Stimulated activated CD4-positive, alpha-beta T cell treated with anti-CD3 and anti-CD28 coated beads, Interleukin-1b, Interleukin-23, amount 100 ng/mL, for 48 hours (primary cell): ENCODE measurements around the gene ACRBP.
A peak's percentile ranks its signal among the peaks of the same experiment; 100 is the strongest.

Experiments used
- DNase-seq: peaks from one replicate; pipeline ENCODE4 v3.0.0-alpha.2; 2020

Gene ACRBP

DNA sequence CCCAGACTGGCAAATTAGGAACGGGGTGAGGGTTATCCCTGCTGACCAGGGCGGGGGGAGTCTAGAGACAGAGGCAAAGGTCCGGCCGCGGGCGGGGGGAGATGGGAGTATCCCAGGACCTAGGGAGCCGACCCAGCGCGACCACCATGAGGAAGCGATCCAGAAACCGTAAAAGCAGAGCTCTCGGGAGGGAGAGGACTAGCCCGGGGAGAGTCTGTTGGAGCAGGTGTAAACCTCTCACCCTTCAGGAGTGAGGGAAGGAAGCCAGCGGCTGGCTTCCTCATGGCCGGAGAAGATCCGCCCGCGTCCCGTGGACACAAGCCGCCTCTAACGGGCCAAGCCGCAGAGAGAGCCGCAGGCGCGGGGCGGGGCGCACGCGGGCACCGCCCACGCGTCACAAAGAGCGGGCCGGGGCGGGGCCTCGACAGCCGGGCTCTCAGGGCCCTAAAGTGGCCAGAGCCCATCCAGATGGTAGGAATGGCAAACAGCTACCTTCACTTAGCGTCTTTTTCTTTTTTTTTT, at the start of gene ACRBP:
ACRBP (minus strand) TSS at position 350 of the 522 bp plus-strand sequence; CDS start at position 284, 66 bp downstream.
- DNase-seq = no peak

DNA sequence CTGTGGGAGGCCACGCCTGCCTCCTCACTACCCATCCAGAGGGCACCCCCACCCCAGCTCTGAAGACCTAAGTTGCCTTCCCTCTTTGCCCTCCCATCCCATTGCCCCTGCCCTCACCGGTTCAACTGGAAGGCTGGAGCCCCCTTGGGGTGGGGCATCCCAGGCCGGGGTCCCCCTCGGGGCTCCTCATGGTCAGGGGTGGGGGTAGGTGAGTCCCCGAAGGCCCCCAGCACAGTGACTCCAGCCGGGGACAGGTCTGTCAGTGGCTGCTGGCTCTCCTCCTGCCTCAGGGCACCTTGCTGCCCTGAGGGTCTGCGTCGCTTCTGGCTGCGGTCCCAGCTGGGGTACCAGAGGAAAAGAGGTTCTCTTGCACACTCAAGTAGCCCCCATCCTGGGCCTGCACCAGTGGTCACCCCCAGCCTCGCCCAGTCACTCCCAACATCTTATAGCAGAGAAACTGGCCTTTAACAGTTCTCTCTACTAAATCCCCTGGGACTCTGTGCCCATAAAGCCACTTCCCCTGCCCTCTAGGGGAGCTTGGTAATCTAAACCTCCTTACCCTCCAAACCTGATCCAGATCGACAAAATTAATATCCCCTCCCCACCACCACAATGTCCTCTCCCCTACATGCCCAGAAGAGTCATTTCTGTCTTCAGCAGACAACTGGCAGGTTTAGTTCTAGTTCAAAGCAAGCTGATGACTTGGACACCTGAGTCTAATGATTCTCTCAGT, 48.2 kb upstream of the ACRBP start:
- no peak for DNase-seq

DNA sequence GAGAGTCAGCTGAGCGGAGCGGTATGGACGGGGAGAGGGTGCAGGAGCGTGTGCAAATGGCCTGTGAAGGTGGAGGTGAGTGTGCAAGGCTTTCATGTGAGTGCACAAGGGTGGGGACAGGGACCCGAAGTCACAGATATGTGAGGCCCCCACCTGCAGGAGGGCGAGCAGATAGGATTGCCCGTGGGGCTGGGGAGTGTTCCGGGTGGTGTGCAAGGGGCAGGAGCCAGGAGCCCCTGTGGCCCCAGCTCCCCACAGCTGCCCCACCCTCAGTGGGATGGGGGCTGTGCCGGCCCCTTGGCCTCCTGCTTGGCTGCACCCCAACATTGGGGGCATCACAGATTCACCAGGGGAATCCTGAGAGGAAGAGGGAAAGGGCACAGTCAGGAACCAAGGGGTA, 47.5 kb upstream of the ACRBP start:
- no peak for DNase-seq

DNA sequence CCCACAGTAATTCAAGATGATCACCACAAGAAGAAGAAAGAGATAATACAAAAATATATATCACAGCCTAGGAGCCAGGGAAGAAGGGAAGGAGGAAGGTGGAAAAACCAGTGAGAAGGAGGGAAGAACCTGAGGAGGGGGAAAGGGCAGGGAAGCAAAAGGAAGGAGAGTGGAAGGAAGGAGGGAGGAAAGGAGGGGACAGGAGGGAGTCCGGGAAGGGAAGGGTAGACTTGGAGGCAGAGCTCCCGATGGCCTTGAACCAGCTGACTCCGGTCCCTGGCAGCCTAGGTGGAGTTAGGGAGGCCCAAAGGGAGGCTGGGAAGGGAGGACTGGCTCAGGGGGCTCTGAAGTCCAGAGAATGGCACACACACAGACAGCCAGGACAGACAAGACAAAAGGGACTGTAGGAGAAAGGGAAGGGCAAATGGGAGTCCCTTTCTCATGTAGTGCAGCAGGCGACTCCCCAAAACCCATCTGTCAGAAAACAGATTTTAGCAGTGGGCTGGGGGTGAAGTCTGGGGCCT, 46.7 kb upstream of the ACRBP start:
- DNase-seq = no peak

DNA sequence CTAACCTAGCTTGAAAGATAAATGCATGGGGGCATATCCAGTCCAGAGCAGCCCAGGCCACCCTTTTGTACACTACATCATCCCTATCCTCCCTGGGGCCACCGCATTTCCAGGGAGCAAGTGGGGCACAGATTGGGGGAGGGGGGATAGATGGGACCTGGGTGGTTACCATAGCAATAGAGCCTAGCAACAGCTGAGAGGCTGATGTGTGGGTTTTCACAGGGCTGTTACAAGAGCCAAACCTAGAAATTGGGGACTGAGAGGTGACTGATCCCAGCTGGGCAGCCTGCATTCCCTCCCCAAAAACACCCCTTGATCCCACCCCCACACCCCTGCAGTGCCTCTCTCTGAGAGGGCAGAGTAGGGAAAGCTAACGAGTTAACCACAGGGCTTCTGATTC, 45.7 kb upstream of the ACRBP start:
- no peak for DNase-seq

GRCh38 chr12:6691473-6691872, 44.2 kb upstream of the ACRBP start:
- DNase-seq = no peak

DNA sequence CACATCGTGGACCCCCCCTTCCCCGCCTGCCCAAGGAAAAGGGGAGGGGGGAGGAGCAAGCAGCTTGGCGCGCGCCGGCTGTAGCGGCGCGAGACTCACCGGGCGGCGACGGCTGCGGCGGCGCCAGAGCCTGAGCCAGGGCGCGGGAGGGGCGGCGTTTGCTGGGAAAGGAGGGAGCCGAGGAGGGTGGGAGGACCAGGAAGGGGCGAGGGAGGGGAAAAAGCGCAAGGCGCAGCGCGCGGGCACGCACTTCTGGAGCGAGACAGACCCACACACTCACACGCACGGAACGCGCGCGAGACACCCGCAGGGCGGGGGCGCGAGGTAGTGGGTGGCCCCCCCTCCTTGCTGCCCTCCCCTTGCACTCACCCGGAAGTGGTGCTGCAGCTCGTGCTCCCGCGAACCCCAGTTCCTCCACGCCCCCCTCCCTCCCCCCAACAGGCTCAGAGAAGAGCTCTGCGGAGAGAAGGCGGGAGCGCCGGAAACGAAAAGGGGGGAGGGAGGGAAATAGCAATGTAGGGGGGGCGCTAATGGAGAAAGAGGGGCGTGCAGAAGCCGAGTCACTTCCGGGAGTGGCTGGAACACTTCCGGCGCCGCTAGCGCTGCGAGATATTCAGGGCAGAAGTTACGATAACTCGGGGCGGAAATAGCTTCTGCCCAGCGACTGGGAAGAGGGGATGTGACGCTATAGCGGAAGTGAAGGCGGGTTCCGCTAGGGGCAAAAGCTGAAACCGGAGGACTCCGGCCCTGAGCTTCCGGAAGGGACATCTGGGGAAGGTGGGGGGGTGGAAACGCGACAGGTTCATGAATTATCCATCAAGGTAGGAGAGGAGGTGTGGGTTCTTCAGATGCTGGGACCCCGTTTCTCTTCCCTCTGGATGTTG, 42.0 kb upstream of the ACRBP start, which contains the start of gene ZNF384:
ZNF384 (minus strand) TSS at position 377 of the 884 bp plus-strand sequence. CDS start 9,855 bp downstream, outside the sequence.
- DNase-seq = peak; percentile 96

DNA sequence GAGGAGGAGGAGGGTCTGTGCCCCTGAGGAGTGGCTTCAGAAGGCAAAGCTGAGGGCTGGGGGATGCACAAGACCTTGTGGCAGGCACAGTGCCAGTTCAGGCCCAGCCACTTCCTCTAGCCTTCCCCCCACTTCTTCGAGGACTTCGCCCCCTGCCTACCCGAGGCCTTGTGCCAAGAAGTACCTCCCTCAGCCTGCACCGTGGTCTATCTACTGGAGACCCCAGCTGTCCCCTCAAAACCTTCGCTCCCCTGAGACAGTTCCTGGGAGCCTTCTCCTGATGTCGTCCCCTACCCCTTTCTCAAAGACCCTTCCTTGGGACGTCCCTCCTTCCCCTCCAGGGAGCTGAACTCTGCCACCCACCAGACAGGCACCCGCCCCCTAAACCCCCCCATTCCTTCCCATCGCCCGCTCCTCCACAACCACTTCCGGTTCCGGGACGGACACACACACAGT, 41.3 kb upstream of the ACRBP start:
- peak; percentile 33 for DNase-seq

- no peak for DNase-seq
Observed at GRCh38 chr12:6685814-6686213, 38.6 kb upstream of the ACRBP start.

- DNase-seq = peak; percentile 50
Observed at GRCh38 chr12:6684609-6685008, 37.4 kb upstream of the ACRBP start.

DNA sequence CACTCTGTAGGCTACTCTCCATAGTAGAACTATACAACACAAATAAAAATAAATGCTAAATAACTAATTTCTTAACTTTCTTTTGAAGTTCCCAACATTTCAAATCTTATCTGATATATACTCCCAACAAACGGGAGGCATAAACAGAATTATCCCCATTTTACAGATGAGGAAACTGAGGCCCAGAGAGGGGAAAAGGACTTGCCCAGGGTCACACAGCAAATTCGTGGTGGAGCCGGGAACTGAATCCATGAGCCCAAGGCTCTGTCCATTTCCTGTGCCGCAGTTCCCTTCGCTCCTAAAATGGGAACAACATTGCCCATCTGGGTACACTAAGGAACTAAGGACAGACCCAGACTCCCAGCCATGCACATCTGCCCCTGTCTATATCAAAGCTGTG, 29.7 kb upstream of the ACRBP start:
- no peak for DNase-seq

- no peak for DNase-seq
Observed at GRCh38 chr12:6672143-6672542, 24.9 kb upstream of the ACRBP start.

- no peak for DNase-seq
Observed at GRCh38 chr12:6667559-6668210, 20.5 kb upstream of the ACRBP start.

DNA sequence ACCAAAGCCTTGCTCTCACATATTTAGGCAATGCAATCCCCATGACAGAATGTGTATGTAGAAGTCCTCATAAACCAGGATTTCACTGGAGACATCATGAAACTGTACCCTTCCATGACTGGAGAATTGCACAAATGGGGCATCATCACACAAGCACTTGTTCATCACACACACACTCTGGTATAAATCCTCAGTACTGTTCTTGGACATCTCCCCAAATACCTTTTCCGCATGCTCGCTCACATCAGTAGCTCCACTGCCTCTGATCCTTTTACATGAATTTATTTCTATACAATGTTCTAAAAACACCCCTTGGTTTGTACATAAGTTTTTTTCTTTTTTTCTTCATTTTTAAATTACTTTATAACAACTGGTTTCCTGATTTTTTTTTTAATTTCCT, 19.0 kb upstream of the ACRBP start:
- no peak for DNase-seq

GRCh38 chr12:6664902-6665301, 17.7 kb upstream of the ACRBP start:
- no peak for DNase-seq

GRCh38 chr12:6662906-6663742, 15.9 kb upstream of the ACRBP start, which contains the start of gene ING4:
ING4 (minus strand) TSS chr12:6663119; CDS start chr12:6663101, 18 bp downstream.
- DNase-seq = peak; percentile 98

DNA sequence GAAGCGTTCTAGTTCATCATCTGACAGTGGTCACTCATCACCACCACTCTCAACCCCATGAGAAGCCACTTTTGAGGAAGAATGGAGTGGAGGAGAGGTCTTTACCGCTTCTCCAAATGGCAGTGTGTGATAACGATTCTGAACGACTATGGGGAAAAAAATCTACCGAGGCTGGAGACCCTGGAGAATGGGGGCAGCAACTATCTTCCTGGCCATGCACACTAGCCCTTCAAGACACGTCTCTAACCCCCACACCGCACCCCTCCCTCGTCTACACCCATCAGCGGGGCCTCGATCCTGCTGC, 15.3 kb upstream of the ACRBP start:
- no peak for DNase-seq

DNA sequence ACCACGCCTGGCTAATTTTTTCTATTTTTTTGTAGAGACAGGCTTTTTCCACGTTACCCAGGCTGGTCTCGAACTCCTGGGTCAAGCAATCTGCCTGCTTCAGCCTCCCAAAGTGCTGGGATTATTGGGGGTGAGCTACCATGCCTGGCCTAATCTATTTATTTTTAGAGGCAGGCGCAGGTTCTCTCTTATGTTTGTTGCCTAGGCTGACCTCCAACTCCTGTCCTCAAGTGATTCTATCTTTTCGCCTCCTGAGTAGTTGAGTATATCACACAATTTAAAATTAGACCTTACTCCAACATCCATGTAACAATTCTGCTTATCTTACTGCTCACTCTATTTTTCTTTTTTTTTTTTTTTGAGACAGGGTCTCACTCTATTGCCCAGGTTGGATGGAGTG, 6.8 kb upstream of the ACRBP start:
- no peak for DNase-seq

- no peak for DNase-seq
Observed at GRCh38 chr12:6653342-6653741, 6.1 kb upstream of the ACRBP start.

- no peak for DNase-seq
Observed at GRCh38 chr12:6652391-6652790, 5.2 kb upstream of the ACRBP start.

- no peak for DNase-seq
Observed at GRCh38 chr12:6650832-6651231, 3.6 kb upstream of the ACRBP start.
